IMR-90 (cell line): Measurements from ENCODE around the gene CCDC167. TPM values are rescaled to one million over a fixed set of nuclear protein-coding genes. Genes with fewer than 3 reads are reported as not detected.

Experiments
- ATAC-seq: fragments of 200-7000 bp; cut with Tn5 transposase; 2 replicates; pipeline ENCODE4 v1.9.1; 2020; ENCODE audit warnings: low read depth, mild to moderate bottlenecking, moderate library complexity
- BruUV-seq: library from RNA; stranded (reverse); fragments of 400-500 nt; replicated peaks from 2 replicates; lab custom pipeline; 2021; lab: Mats Ljungman, UMichigan
- CTCF ChIA-PET: fragments of 300-600 bp; formaldehyde crosslinking; extraction: SDS; loops from one replicate; lab custom pipeline; 2021; ENCODE audit warnings: antibody characterized with exemption; lab: Yijun Ruan, JAX
- POLR2A ChIA-PET: fragments of 300-600 bp; sonication (Branson Sonifier 250); formaldehyde crosslinking; loops from one replicate; lab custom pipeline; 2022; ENCODE audit warnings: antibody characterized with exemption; ENCODE audit not compliant: unreplicated experiment; lab: Charles Lee
- DNase-seq: peaks from one replicate; pipeline ENCODE4 v3.0.0; 2013
- H2AFZ ChIP-seq: replicated peaks from 2 replicates; pipeline ENCODE3; 2013; ENCODE audit warnings: low read length, mild to moderate bottlenecking; ENCODE audit not compliant: poor library complexity
- H2AK5ac ChIP-seq: 2 replicates; pipeline ENCODE4 v1.6.1; 2013; ENCODE audit warnings: low read depth, low read length, inconsistent platforms
- H2AK9ac ChIP-seq: replicated peaks from 2 replicates; pipeline ENCODE3; 2013; ENCODE audit warnings: mild to moderate bottlenecking, low read depth, low read length, moderate library complexity; ENCODE audit not compliant: poor library complexity
- H2BK120ac ChIP-seq: 2 replicates; pipeline ENCODE4 v1.6.1; 2013; ENCODE audit warnings: low read depth, low read length, inconsistent platforms
- H2BK15ac ChIP-seq: 3 replicates; pipeline ENCODE4 v1.6.1; 2013; ENCODE audit warnings: low read depth, low read length, inconsistent platforms
- H2BK20ac ChIP-seq: 2 replicates; pipeline ENCODE4 v1.6.1; 2013; ENCODE audit warnings: low read depth, mild to moderate bottlenecking, inconsistent platforms, low read length, moderate library complexity
- H2BK5ac ChIP-seq: 2 replicates; pipeline ENCODE4 v1.6.1; 2013; ENCODE audit warnings: mild to moderate bottlenecking, low read depth, low read length, inconsistent platforms; ENCODE audit not compliant: poor library complexity, severe bottlenecking
- H3K14ac ChIP-seq: replicated peaks from 2 replicates; pipeline ENCODE4 v1.6.1; 2013; ENCODE audit warnings: low read depth, low read length, inconsistent platforms
- H3K18ac ChIP-seq: 2 replicates; pipeline ENCODE4 v1.6.1; 2013; ENCODE audit warnings: low read depth, low read length, control low read depth
- H3K23ac ChIP-seq: 2 replicates; pipeline ENCODE4 v1.6.1; 2013; ENCODE audit warnings: low read depth, low read length, inconsistent platforms
- H3K27ac ChIP-seq: 2 replicates; pipeline ENCODE4 v1.5.1; 2013; ENCODE audit warnings: mild to moderate bottlenecking, control low read depth, low read length; ENCODE audit not compliant: insufficient read depth
- H3K27me3 ChIP-seq: 2 replicates; pipeline ENCODE4 v1.6.1; 2013; ENCODE audit warnings: low read length; ENCODE audit not compliant: control insufficient read depth, insufficient read depth
- H3K36me3 ChIP-seq: 2 replicates; pipeline ENCODE4 v1.6.1; 2013; ENCODE audit warnings: low read length, mixed read lengths; ENCODE audit not compliant: control insufficient read depth, insufficient read depth
- H3K4ac ChIP-seq: 2 replicates; pipeline ENCODE4 v1.6.1; 2013; ENCODE audit warnings: low read depth, low read length, inconsistent platforms
- H3K4me1 ChIP-seq: 2 replicates; pipeline ENCODE4 v1.6.1; 2013; ENCODE audit warnings: low read length, mixed read lengths; ENCODE audit not compliant: control insufficient read depth, insufficient read depth
- H3K4me2 ChIP-seq: 2 replicates; pipeline ENCODE4 v1.6.1; 2013; ENCODE audit warnings: low read depth, mild to moderate bottlenecking, control low read depth, low read length, moderate library complexity
- H3K4me3 ChIP-seq: 2 replicates; pipeline ENCODE4 v1.5.1; 2013; ENCODE audit warnings: low read depth, mild to moderate bottlenecking, control low read depth, low read length, moderate library complexity; ENCODE audit not compliant: insufficient read depth
- H3K56ac ChIP-seq: 2 replicates; pipeline ENCODE4 v1.6.1; 2013; ENCODE audit warnings: low read length, inconsistent platforms; ENCODE audit not compliant: insufficient read depth; ENCODE audit errors: extremely low read depth
- H3K79me1 ChIP-seq, 2 experiments: 2 replicates each; pipeline ENCODE4 v1.6.1; 2013; ENCODE audit warnings: low read length in 2 of 2, inconsistent platforms in 1 of 2, low read depth in 1 of 2
- H3K9ac ChIP-seq: 2 replicates; pipeline ENCODE4 v1.6.1; 2013; ENCODE audit warnings: low read depth, low read length, control low read depth
- H3K9me1 ChIP-seq: 2 replicates; pipeline ENCODE4 v1.6.1; 2013; ENCODE audit warnings: low read length, inconsistent platforms; ENCODE audit not compliant: insufficient read depth
- H3K9me3 ChIP-seq: 2 replicates; pipeline ENCODE4 v1.6.1; 2013; ENCODE audit warnings: low read length; ENCODE audit not compliant: control insufficient read depth, insufficient read depth
- H4K20me1 ChIP-seq: 2 replicates; pipeline ENCODE4 v1.6.1; 2013; ENCODE audit warnings: low read length, inconsistent platforms; ENCODE audit not compliant: insufficient read depth
- H4K5ac ChIP-seq: 2 replicates; pipeline ENCODE4 v1.6.1; 2013; ENCODE audit warnings: mild to moderate bottlenecking, low read depth, low read length, control low read depth
- H4K8ac ChIP-seq, 2 experiments: 2 replicates each; pipeline ENCODE4 v1.6.1; 2013; ENCODE audit warnings: low read depth in 2 of 2, low read length in 2 of 2, control low read depth in 1 of 2, inconsistent platforms in 1 of 2
- H4K91ac ChIP-seq: 2 replicates; pipeline ENCODE4 v1.6.1; 2013; ENCODE audit warnings: low read depth, low read length, inconsistent platforms; ENCODE audit not compliant: insufficient read depth
- BHLHE40 ChIP-seq: fragments of 150-350 bp; IDR thresholded peaks from 2 replicates; pipeline ENCODE4 v1.6.1; 2016; ENCODE audit warnings: mild to moderate bottlenecking, low read depth, low read length
- CEBPB ChIP-seq: IDR thresholded peaks from 2 replicates; pipeline ENCODE4 v1.6.1; 2012; ENCODE audit warnings: low read depth, low read length, improper control_type of control experiment
- CHD1 ChIP-seq: IDR thresholded peaks from 2 replicates; pipeline ENCODE4 v1.6.1; 2012; ENCODE audit warnings: low read depth, low read length, improper control_type of control experiment
- ELK1 ChIP-seq: fragments of 150-350 bp; IDR thresholded peaks from 2 replicates; pipeline ENCODE4 v1.6.1; 2016; ENCODE audit warnings: low read depth, mild to moderate bottlenecking, low read length, moderate library complexity, borderline replicate concordance
- FOS ChIP-seq: fragments of 150-350 bp; IDR thresholded peaks from 2 replicates; pipeline ENCODE4 v1.6.1; 2016; ENCODE audit warnings: low read depth, low read length
- MAFK ChIP-seq: IDR thresholded peaks from 2 replicates; pipeline ENCODE4 v1.6.1; 2012; ENCODE audit warnings: low read depth, low read length, improper control_type of control experiment
- MAZ ChIP-seq: IDR thresholded peaks from 2 replicates; pipeline ENCODE4 v1.6.1; 2012; ENCODE audit warnings: low read depth, mild to moderate bottlenecking, low read length, improper control_type of control experiment, moderate library complexity, borderline replicate concordance
- MXI1 ChIP-seq: IDR thresholded peaks from 2 replicates; pipeline ENCODE4 v1.6.1; 2012; ENCODE audit warnings: low read depth, mild to moderate bottlenecking, low read length, moderate library complexity, borderline replicate concordance
- NFE2L2 ChIP-seq: fragments of 150-350 bp; IDR thresholded peaks from 2 replicates; pipeline ENCODE4 v1.6.1; 2016; ENCODE audit warnings: low read depth, mild to moderate bottlenecking, low read length
- POLR2A ChIP-seq: IDR thresholded peaks from 2 replicates; pipeline ENCODE4 v1.6.1; 2012; ENCODE audit warnings: mild to moderate bottlenecking, low read depth, low read length
- RAD21 ChIP-seq: IDR thresholded peaks from 2 replicates; pipeline ENCODE4 v1.6.1; 2012; ENCODE audit warnings: low read length, improper control_type of control experiment
- RCOR1 ChIP-seq: IDR thresholded peaks from 2 replicates; pipeline ENCODE4 v1.6.1; 2012; ENCODE audit warnings: mild to moderate bottlenecking, low read length, improper control_type of control experiment; ENCODE audit not compliant: insufficient replicate concordance
- RFX5 ChIP-seq: IDR thresholded peaks from 2 replicates; pipeline ENCODE4 v1.8.0; 2012; ENCODE audit warnings: low read depth, mild to moderate bottlenecking, low read length, moderate library complexity
- SMC3 ChIP-seq: fragments of 150-350 bp; IDR thresholded peaks from 2 replicates; pipeline ENCODE4 v1.6.1; 2016; ENCODE audit warnings: low read depth, mild to moderate bottlenecking, antibody characterized with exemption, low read length, moderate library complexity
- USF2 ChIP-seq: fragments of 150-350 bp; IDR thresholded peaks from 2 replicates; pipeline ENCODE4 v1.6.1; 2017; ENCODE audit warnings: mild to moderate bottlenecking, antibody characterized with exemption, low read length, low read depth
- WGBS, 2 experiments: methylation state at CpG; one replicate each; pipeline versions ENCODE4 v1.1.5 to v1.1.7; 2013; ENCODE audit warnings: missing lambda C conversion rate in 2 of 2; ENCODE audit not compliant: insufficient read length in 1 of 2; ENCODE audit errors: extremely low coverage in 2 of 2; 5-methylcytosine and 5-hydroxymethylcytosine counted together
- dilution Hi-C: fragments of 300-500 bp; cut with HindIII; formaldehyde crosslinking; loops from one replicate; pipeline ENCODE4 v1.14.3; 2018; ENCODE audit warnings: low sequenced_read_pairs; ENCODE audit not compliant: unreplicated experiment
- in situ Hi-C: fragments of 300-500 bp; cut with MboI; formaldehyde crosslinking; loops from 3 replicates; pipeline ENCODE4 v1.14.3; 2019; ENCODE audit warnings: low sequenced_read_pairs, inconsistent platforms, mixed read lengths
- intact Hi-C: fragments of 100-400 bp; cut with micrococcal nuclease; formaldehyde crosslinking; loops from 2 replicates; pipeline ENCODE4 v1.10.0; 2022
- polyA plus RNA-seq, 3 experiments: library from polyadenylated mRNA; depleted of rRNA; stranded (reverse); fragments of >200 nt; gene quantifications; 2 replicates each; pipeline ENCODE4 v1.2.3, GENCODE V29; 2012; ENCODE audit warnings: low replicate concordance in 1 of 3
- total RNA-seq: library from RNA; depleted of rRNA; stranded (reverse); fragments of >200 nt; gene quantifications from 2 replicates; pipeline ENCODE4 v1.2.3, GENCODE V29; 2012
- TF ChIP-seq, protein P1 (sequence below): conservative IDR thresholded peaks from 2 replicates; pipeline ENCODE4 v1.5.1; 2012; ENCODE audit warnings: mild to moderate bottlenecking, low read depth, low read length, improper control_type of control experiment

CCDC167 gene
- total and polyA plus RNA-seq, 2 of the 4 experiments (the other 2 are of a cell fraction) = 35.8 to 96.8 TPM

GRCh38 chr6:37504024-37504423 is 4.3 kb upstream of the CCDC167 start:
- Histone ChIP-seq H3K23ac (no peak overlapping the region), H2BK120ac (no peak overlapping the region), H3K9me1 (0 out of 2 replicates have a peak, but pooled peaks cover under 1% of the 10 kb centered on the region), H2AFZ (no peak overlapping the region), H3K27me3 (peaks cover 37% of the 10 kb centered on the region), H3K79me1 (peaks cover under 1 to 6% of the 10 kb centered on the region in 2 experiments; a peak in 2 of 4 replicates), H4K8ac (no peak overlapping the region), H4K91ac (no peak overlapping the region), H3K4me3 (no peak overlapping the region), H4K5ac (no peak overlapping the region), H3K9me3 (no peaks in the 10 kb centered on the region), H2BK20ac (no peak overlapping the region), H2BK15ac (no peak overlapping the region), H3K27ac (no peak overlapping the region), H3K4me2 (no peak overlapping the region), H3K14ac (no peak overlapping the region), H3K4ac (no peak overlapping the region), H3K9ac (no peak overlapping the region), H2AK5ac (no peak overlapping the region), H3K56ac (no peak overlapping the region), H2BK5ac (no peak overlapping the region), H4K20me1 (no peaks in the 10 kb centered on the region), H3K18ac (no peak overlapping the region), H3K36me3 (no peaks in the 10 kb centered on the region), H2AK9ac (no peak overlapping the region), H3K4me1 (no peaks in the 10 kb centered on the region)
- DNase-seq (no peak), ATAC-seq (no peak)
- POLR2A ChIA-PET = no interaction called here
- BruUV-seq = no TSS peak
- TF ChIP-seq RFX5 (no peak), CEBPB (no peak), ELK1 (no peak), MXI1 (no peak), CHD1 (no peak), FOS (no peak), BHLHE40 (no peak), SMC3 (no peak), MAFK (no peak), RCOR1 (no peak), USF2 (no peak), MAZ (no peak), POLR2A (no peak), RAD21 (no peak), NFE2L2 (no peak)
- TF ChIP-seq, protein P1, sequence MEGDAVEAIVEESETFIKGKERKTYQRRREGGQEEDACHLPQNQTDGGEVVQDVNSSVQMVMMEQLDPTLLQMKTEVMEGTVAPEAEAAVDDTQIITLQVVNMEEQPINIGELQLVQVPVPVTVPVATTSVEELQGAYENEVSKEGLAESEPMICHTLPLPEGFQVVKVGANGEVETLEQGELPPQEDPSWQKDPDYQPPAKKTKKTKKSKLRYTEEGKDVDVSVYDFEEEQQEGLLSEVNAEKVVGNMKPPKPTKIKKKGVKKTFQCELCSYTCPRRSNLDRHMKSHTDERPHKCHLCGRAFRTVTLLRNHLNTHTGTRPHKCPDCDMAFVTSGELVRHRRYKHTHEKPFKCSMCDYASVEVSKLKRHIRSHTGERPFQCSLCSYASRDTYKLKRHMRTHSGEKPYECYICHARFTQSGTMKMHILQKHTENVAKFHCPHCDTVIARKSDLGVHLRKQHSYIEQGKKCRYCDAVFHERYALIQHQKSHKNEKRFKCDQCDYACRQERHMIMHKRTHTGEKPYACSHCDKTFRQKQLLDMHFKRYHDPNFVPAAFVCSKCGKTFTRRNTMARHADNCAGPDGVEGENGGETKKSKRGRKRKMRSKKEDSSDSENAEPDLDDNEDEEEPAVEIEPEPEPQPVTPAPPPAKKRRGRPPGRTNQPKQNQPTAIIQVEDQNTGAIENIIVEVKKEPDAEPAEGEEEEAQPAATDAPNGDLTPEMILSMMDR = no peak
- CTCF ChIA-PET = no interaction called here
- WGBS, 2 experiments = no CpG with 5 or more reads among the region's 2 CpGs
- intact Hi-C loops = no loop called here
- dilution Hi-C loops = no loop called here
- in situ Hi-C loops = no loop called here
